HEK293T (cell line): ENCODE results near the gene PPM1L.

Source experiments
- BHLHE40 ChIP-seq: fragments of 450-650 bp; IDR thresholded peaks from 2 replicates; pipeline ENCODE4 v1.6.1; 2016; ENCODE audit warnings: mild to moderate bottlenecking, moderate library complexity, borderline replicate concordance
- HDGF ChIP-seq: fragments of 450-650 bp; IDR thresholded peaks from 2 replicates; pipeline ENCODE4 v1.6.1; 2017; ENCODE audit warnings: antibody characterized with exemption, borderline replicate concordance
- NFRKB ChIP-seq: fragments of 450-650 bp; IDR thresholded peaks from 2 replicates; pipeline ENCODE4 v1.6.1; 2016; ENCODE audit warnings: mild to moderate bottlenecking, moderate library complexity
- SP1 ChIP-seq: fragments of 450-650 bp; IDR thresholded peaks from 2 replicates; pipeline ENCODE4 v1.6.1; 2017
- ZNF384 ChIP-seq: fragments of 450-650 bp; IDR thresholded peaks from 2 replicates; pipeline ENCODE4 v1.6.1; 2016
- TF ChIP-seq, protein P1 (sequence below): fragments of 450-650 bp; IDR thresholded peaks from 2 replicates; pipeline ENCODE4 v1.6.1; 2016

DNA sequence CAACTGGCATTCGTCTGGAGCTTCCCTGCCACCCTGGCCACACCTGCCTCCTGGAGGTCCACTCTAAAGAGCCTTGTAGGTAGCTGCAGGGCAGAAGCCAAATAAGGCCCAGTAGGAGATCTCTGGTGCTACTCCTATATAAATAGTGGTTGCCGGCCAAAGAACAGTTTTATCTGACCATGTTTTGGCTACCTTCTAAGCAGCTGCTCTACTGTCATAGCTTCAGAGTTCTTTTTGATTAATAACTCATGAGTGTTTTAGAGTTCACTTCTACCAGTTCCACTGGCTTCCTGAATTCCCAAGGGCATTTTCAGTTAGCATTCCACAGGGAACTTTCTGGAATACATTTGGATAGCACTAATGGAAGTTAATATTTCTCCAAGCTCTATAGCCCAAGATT is 194.5 kb downstream of the PPM1L start:
- TF ChIP-seq BHLHE40: no peak
- no peak for TF ChIP-seq SP1
- TF ChIP-seq ZNF384: no peak
- no peak for TF ChIP-seq HDGF
- TF ChIP-seq NFRKB: no peak
- TF ChIP-seq, protein P1, sequence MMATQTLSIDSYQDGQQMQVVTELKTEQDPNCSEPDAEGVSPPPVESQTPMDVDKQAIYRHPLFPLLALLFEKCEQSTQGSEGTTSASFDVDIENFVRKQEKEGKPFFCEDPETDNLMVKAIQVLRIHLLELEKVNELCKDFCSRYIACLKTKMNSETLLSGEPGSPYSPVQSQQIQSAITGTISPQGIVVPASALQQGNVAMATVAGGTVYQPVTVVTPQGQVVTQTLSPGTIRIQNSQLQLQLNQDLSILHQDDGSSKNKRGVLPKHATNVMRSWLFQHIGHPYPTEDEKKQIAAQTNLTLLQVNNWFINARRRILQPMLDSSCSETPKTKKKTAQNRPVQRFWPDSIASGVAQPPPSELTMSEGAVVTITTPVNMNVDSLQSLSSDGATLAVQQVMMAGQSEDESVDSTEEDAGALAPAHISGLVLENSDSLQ: no peak
